H1 (cell line): ENCODE measurements around the gene PPIB.

Experiments used
- ATF2 ChIP-seq: IDR thresholded peaks from 2 replicates; pipeline ENCODE4 v1.6.1; 2012; ENCODE audit warnings: low read length, inconsistent platforms
- BCL11A ChIP-seq, 2 experiments: IDR thresholded peaks; one replicate each; pipeline ENCODE4 v1.6.1; 2011; ENCODE audit warnings: low read depth in 2 of 2, low read length in 2 of 2, mild to moderate bottlenecking in 2 of 2
- CEBPB ChIP-seq: IDR thresholded peaks from 2 replicates; pipeline ENCODE4 v1.6.1; 2012; ENCODE audit warnings: low read depth, low read length
- RBBP5 ChIP-seq: IDR thresholded peaks from 2 replicates; pipeline ENCODE4 v1.7.1; 2012; ENCODE audit warnings: low read depth, mild to moderate bottlenecking, inconsistent platforms, low read length, moderate library complexity, borderline replicate concordance
- SIN3A ChIP-seq, 2 experiments: IDR thresholded peaks in 1 of 2; conservative IDR thresholded peaks in 1 of 2; 2 replicates each; pipeline ENCODE4 v1.6.1; 2011 to 2012; ENCODE audit warnings: low read length in 2 of 2, improper control_type of control experiment in 1 of 2, low read depth in 1 of 2, mild to moderate bottlenecking in 1 of 2
- TF ChIP-seq, protein P1 (sequence below): IDR thresholded peaks from 2 replicates; pipeline ENCODE4 v1.6.1; 2011; ENCODE audit warnings: low read depth, mild to moderate bottlenecking, low read length; ENCODE audit not compliant: insufficient read depth
- TF ChIP-seq, protein P2 (sequence below), 3 experiments: IDR thresholded peaks; 1 replicate in 2 of 3; 2 replicates in 1 of 3; pipeline versions ENCODE4 v1.5.1 to v1.6.1; 2011; ENCODE audit warnings: low read length in 3 of 3, mild to moderate bottlenecking in 3 of 3, inconsistent platforms in 2 of 3, low read depth in 1 of 3, moderate library complexity in 1 of 3; ENCODE audit not compliant: insufficient read depth in 1 of 3; ENCODE audit errors: control extremely low read depth in 1 of 3

GRCh38 chr15:64110950-64111678 is 51.7 kb downstream of the PPIB start:
- TF ChIP-seq SIN3A (conservative IDR thresholded peaks at IDR 0.05 in 1 of 2, IDR thresholded peaks at IDR 0.05 in 1 of 2; ENCODE audit: low read depth in 1 of 2, low read length in 2 of 2): no peak
- TF ChIP-seq BCL11A (IDR thresholded peaks at IDR 0.05; ENCODE audit: low read depth in 2 of 2, low read length in 2 of 2): no peak
- TF ChIP-seq, protein P1, sequence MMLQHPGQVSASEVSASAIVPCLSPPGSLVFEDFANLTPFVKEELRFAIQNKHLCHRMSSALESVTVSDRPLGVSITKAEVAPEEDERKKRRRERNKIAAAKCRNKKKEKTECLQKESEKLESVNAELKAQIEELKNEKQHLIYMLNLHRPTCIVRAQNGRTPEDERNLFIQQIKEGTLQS: no peak
- no peak for TF ChIP-seq CEBPB
- no peak for TF ChIP-seq RBBP5
- TF ChIP-seq ATF2: no peak
- TF ChIP-seq, protein P2, sequence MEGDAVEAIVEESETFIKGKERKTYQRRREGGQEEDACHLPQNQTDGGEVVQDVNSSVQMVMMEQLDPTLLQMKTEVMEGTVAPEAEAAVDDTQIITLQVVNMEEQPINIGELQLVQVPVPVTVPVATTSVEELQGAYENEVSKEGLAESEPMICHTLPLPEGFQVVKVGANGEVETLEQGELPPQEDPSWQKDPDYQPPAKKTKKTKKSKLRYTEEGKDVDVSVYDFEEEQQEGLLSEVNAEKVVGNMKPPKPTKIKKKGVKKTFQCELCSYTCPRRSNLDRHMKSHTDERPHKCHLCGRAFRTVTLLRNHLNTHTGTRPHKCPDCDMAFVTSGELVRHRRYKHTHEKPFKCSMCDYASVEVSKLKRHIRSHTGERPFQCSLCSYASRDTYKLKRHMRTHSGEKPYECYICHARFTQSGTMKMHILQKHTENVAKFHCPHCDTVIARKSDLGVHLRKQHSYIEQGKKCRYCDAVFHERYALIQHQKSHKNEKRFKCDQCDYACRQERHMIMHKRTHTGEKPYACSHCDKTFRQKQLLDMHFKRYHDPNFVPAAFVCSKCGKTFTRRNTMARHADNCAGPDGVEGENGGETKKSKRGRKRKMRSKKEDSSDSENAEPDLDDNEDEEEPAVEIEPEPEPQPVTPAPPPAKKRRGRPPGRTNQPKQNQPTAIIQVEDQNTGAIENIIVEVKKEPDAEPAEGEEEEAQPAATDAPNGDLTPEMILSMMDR (IDR thresholded peaks at IDR 0.05; ENCODE audit: control extremely low read depth in 1 of 3, insufficient read depth in 1 of 3, low read depth in 1 of 3, low read length in 3 of 3): no peak
